KMS-11 (cell line): ENCODE results near the gene WDR13.

Source experiments
- H2AFZ ChIP-seq: fragments of 200-600 bp; sonication (generic); 2 replicates; pipeline ENCODE4 v1.6.1; 2016; ENCODE audit warnings: antibody characterized with exemption, mixed run types, low read depth
- H3K27ac ChIP-seq: fragments of 200-600 bp; sonication (generic); 2 replicates; pipeline ENCODE4 v1.6.1; 2016; ENCODE audit warnings: mild to moderate bottlenecking, mixed run types
- H3K27me3 ChIP-seq: fragments of 200-600 bp; sonication (generic); 2 replicates; pipeline ENCODE4 v1.6.1; 2017; ENCODE audit warnings: mild to moderate bottlenecking, low read depth, mixed run types, moderate library complexity; ENCODE audit not compliant: insufficient read depth
- H3K36me3 ChIP-seq: fragments of 200-600 bp; sonication (generic); 2 replicates; pipeline ENCODE4 v1.6.1; 2017; ENCODE audit warnings: mild to moderate bottlenecking, mixed run types; ENCODE audit not compliant: insufficient read depth
- H3K4me1 ChIP-seq: fragments of 200-600 bp; sonication (generic); 2 replicates; pipeline ENCODE4 v1.6.1; 2016; ENCODE audit warnings: mild to moderate bottlenecking, low read depth, mixed run types; ENCODE audit not compliant: poor library complexity, severe bottlenecking
- H3K4me2 ChIP-seq: fragments of 200-600 bp; sonication (generic); 2 replicates; pipeline ENCODE4 v1.7.0; 2016; ENCODE audit warnings: mild to moderate bottlenecking, mixed run types
- H3K4me3 ChIP-seq: fragments of 200-600 bp; sonication (generic); IDR thresholded peaks from 2 replicates; pipeline ENCODE4 v1.6.1; 2017; ENCODE audit warnings: low read depth, low read length, mixed read lengths; ENCODE audit not compliant: insufficient read depth
- H3K79me2 ChIP-seq: fragments of 200-600 bp; sonication (generic); 2 replicates; pipeline ENCODE4 v1.6.1; 2016; ENCODE audit warnings: low read depth, mixed run types; ENCODE audit not compliant: insufficient read depth
- H3K9ac ChIP-seq: fragments of 200-600 bp; sonication (generic); 2 replicates; pipeline ENCODE4 v1.6.1; 2016; ENCODE audit warnings: mild to moderate bottlenecking, mixed run types
- H4K20me1 ChIP-seq: fragments of 200-600 bp; sonication (generic); 2 replicates; pipeline ENCODE4 v1.6.1; 2016; ENCODE audit warnings: mild to moderate bottlenecking, mixed run types; ENCODE audit not compliant: insufficient read depth
- TF ChIP-seq, protein P1 (sequence below): fragments of 200-600 bp; sonication (generic); conservative IDR thresholded peaks from 2 replicates; pipeline ENCODE4 v1.6.1; 2017; ENCODE audit warnings: low read depth, mild to moderate bottlenecking, antibody characterized with exemption, low read length, moderate library complexity, mixed read lengths

WDR13 gene

DNA sequence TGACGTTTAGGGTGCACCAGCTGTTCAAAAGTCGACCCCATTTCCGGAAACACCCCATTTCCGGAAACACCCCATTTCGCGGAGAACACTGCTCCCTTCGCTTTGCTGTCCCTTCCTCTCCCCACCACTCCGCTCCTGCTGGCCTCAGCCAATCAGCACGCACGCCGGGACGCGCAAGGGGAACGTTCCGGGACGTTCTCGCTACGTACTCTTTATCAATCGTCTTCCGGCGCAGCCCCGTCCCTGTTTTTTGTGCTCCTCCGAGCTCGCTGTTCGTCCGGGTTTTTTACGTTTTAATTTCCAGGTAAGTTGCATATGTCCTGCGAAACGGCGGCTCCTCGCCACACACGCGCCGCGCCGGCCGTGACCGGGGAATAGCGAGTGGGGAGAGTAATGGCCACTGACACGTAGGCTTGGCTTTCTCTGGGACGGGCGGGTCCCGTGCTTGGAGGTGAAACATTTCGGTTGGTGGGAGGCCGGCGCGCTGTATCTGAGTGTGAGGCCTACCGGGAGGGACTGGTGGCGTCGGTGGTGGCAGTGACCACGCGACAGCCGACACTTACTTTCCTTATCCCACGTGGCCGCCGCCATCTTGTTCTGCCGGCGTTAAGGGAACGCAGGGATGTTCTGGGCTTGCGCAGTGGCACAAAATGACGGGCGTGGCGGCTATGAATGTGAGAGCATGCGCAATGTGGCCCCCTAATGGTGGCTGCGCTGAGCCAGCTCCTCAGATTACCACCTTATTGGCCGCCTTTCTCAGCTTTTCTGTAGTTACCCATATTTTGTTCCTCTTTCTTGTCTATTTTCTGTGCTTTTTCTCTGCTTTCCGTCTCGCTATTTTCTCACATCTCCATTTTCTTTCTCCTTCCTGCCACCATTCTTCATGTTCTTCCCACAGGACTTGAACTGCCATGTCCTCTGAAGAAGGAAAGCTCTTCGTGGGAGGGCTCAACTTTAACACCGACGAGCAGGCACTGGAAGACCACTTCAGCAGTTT is 22.7 kb upstream of the WDR13 start, which contains the start of gene RBM3:
Gene RBM3, plus strand, starts transcription at position 215 of the 997 bp plus-strand sequence. Its CDS starts 697 bp downstream, at position 912.
- H3K4me3 ChIP-seq = peak within 1 kb of the TSS; percentile 44
- H2AFZ ChIP-seq = peak within 1 kb of the TSS; percentile 88
- H3K79me2 ChIP-seq = peaks cover 20% of the 10 kb centered on the region
- peak within 1 kb of the TSS; percentile 100 for H3K9ac ChIP-seq
- H3K27me3 ChIP-seq = no peaks in the 10 kb centered on the region
- TF ChIP-seq, protein P1, sequence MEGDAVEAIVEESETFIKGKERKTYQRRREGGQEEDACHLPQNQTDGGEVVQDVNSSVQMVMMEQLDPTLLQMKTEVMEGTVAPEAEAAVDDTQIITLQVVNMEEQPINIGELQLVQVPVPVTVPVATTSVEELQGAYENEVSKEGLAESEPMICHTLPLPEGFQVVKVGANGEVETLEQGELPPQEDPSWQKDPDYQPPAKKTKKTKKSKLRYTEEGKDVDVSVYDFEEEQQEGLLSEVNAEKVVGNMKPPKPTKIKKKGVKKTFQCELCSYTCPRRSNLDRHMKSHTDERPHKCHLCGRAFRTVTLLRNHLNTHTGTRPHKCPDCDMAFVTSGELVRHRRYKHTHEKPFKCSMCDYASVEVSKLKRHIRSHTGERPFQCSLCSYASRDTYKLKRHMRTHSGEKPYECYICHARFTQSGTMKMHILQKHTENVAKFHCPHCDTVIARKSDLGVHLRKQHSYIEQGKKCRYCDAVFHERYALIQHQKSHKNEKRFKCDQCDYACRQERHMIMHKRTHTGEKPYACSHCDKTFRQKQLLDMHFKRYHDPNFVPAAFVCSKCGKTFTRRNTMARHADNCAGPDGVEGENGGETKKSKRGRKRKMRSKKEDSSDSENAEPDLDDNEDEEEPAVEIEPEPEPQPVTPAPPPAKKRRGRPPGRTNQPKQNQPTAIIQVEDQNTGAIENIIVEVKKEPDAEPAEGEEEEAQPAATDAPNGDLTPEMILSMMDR = peak; percentile 60
- peaks cover 11% of the 10 kb centered on the region for H3K4me1 ChIP-seq
- peaks cover 7% of the 10 kb centered on the region; the same call in 1 of the 2 replicates for H3K36me3 ChIP-seq
- H4K20me1 ChIP-seq = no peaks in the 10 kb centered on the region
- H3K4me2 ChIP-seq = peak within 1 kb of the TSS; percentile 77
- H3K27ac ChIP-seq = peak within 1 kb of the TSS; percentile 99

DNA sequence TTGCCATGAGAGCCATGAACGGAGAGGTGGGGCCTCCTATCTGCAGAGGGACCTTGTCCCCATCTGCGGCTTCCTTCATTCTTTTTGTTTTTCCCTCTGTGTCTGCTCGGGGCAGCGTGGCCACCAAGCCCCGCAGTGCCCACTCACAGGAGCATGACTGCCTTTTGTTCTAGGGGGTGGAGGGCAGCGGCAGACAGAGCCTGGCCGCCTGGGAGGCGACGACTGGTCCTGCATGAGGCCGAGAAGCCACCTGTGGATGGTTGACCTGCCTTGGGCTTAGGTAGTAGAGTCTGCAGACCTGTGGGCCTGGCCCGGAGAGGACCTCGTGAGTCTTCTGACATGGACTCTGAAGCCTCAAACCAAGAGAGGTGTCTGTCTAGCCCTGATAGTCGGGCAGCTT is 21.6 kb upstream of the WDR13 start:
- H3K9ac ChIP-seq = peak overlapping the region; percentile 100; the same call in 1 of the 2 replicates
- peak overlapping the region; percentile 77 for H3K4me2 ChIP-seq
- H3K27me3 ChIP-seq = no peaks in the 10 kb centered on the region
- peaks cover 7% of the 10 kb centered on the region; the same call in 1 of the 2 replicates for H3K36me3 ChIP-seq
- TF ChIP-seq, protein P1 = no peak
- no peaks in the 10 kb centered on the region for H4K20me1 ChIP-seq
- peak overlapping the region; percentile 44 for H3K4me3 ChIP-seq
- H2AFZ ChIP-seq = no peak overlapping the region
- peaks cover 20% of the 10 kb centered on the region for H3K79me2 ChIP-seq
- H3K4me1 ChIP-seq = peaks cover 11% of the 10 kb centered on the region
- no peak overlapping the region for H3K27ac ChIP-seq

DNA sequence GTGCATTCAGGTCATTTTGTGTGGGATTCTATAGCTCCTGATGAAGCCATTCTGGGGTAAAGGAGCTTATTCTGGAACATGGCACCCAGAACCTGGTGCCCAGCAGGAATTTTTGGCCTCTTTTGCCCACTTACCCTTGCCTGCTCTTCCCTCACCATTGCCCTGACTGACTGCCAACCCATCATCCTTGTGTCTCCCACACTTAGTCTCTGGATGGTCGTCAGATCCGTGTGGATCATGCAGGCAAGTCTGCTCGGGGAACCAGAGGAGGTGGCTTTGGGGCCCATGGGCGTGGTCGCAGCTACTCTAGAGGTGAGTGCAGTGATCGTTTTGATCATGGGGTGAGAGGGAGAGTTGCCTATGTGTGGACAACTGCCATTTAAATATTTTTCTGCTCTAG is 21.2 kb upstream of the WDR13 start:
- H3K4me1 ChIP-seq = peaks cover 11% of the 10 kb centered on the region
- H3K27me3 ChIP-seq = no peaks in the 10 kb centered on the region
- TF ChIP-seq, protein P1 = no peak
- H2AFZ ChIP-seq = no peak overlapping the region
- H3K9ac ChIP-seq = peak overlapping the region; percentile 100; the same call in 1 of the 2 replicates
- H3K79me2 ChIP-seq = peaks cover 20% of the 10 kb centered on the region
- H3K27ac ChIP-seq = no peak overlapping the region
- H3K4me3 ChIP-seq = no peak overlapping the region
- no peaks in the 10 kb centered on the region for H4K20me1 ChIP-seq
- H3K36me3 ChIP-seq = peaks cover 7% of the 10 kb centered on the region; the same call in 1 of the 2 replicates
- H3K4me2 ChIP-seq = peak overlapping the region; percentile 77

DNA sequence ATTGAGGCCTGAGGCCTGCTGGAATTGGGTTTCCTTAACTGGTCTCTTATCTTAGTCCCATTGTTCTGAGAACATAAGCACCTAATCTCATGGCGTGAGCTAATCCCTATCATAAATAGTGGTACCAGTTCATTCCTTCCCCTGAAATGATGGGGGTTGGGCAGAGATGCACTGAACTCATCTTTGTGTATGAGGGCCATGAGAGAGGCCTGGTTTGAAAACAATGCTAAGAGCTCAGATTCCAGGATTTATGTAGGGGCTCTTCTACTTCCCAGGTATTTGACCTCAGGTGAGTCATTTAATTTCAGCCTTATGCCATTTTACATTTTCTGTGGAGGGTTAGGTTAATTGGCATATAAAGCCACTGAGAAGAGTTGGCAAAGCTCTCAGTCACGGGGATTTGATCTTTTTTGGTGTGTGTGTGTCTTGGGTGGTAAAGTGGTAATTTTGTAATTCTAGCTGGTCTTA is 18.6 kb upstream of the WDR13 start:
- H3K36me3 ChIP-seq = peaks cover 7% of the 10 kb centered on the region; the same call in 1 of the 2 replicates
- no peaks in the 10 kb centered on the region for H4K20me1 ChIP-seq
- H3K27ac ChIP-seq = no peak overlapping the region
- no peak overlapping the region for H3K9ac ChIP-seq
- no peaks in the 10 kb centered on the region for H3K27me3 ChIP-seq
- no peak overlapping the region for H3K4me3 ChIP-seq
- H3K4me1 ChIP-seq = peaks cover 11% of the 10 kb centered on the region
- TF ChIP-seq, protein P1 = no peak
- H3K79me2 ChIP-seq = peaks cover 20% of the 10 kb centered on the region
- H3K4me2 ChIP-seq = no peak overlapping the region
- no peak overlapping the region for H2AFZ ChIP-seq
